ENCODE data around the gene KAT2B. TPM values are rescaled to one million over a fixed set of nuclear protein-coding genes. Genes with fewer than 3 reads are reported as not detected.
A peak's percentile ranks its signal among the peaks of the same experiment; 100 is the strongest.

KAT2B gene
- total and polyA plus RNA-seq, 12 donors = 11.4 to 104 (median 85.2) TPM

GRCh38 chr3:20052851-20053250 is 12.6 kb downstream of the KAT2B start:
- TF ChIP-seq CTCF (IDR thresholded peaks at IDR 0.05) = no peak
- Histone ChIP-seq H3K27me3 (no peaks in the 10 kb centered on the region), H3K4me1 (peaks cover 14 to 73% (median 58%) of the 10 kb centered on the region in 9 donors), H3K9me3 (no peaks in the 10 kb centered on the region), H3K27ac (no peak overlapping the region), H3K4me3 (no peak overlapping the region), H3K36me3 (no peaks in the 10 kb centered on the region)
- intact Hi-C loops (cut with DNase I) = no loop called here
- WGBS, 2 donors = 86 to 88% methylated on average over 7 of the region's 7 CpGs
- DNase-seq (no peak), ATAC-seq (no peak)

- H3K27me3 ChIP-seq = no peaks in the 10 kb centered on the region
- DNase-seq = peak in 1 of 2 donors; percentile 65
- H3K36me3 ChIP-seq = no peaks in the 10 kb centered on the region
- no peak for TF ChIP-seq CTCF (IDR thresholded peaks at IDR 0.05)
- peak; percentile 51 to 88 (median 73) for ATAC-seq
- 41 to 54% methylated on average over 4 of the region's 4 CpGs for WGBS, 2 donors
- intact Hi-C loops (cut with DNase I) = no loop called here
- H3K4me1 ChIP-seq = peaks cover 14 to 65% (median 54%) of the 10 kb centered on the region in 9 donors
- H3K4me3 ChIP-seq = no peak overlapping the region
- peak overlapping the region in 9 of 10 donors; percentile 47 to 83 (median 76) for H3K27ac ChIP-seq
- H3K9me3 ChIP-seq = no peaks in the 10 kb centered on the region
Observed at GRCh38 chr3:20054549-20054987, 14.3 kb downstream of the KAT2B start.

- intact Hi-C loops (cut with DNase I) = no loop called here
- Histone ChIP-seq H3K9me3 (no peaks in the 10 kb centered on the region), H3K4me1 (peaks cover 14 to 64% (median 54%) of the 10 kb centered on the region in 9 donors), H3K27ac (peak overlapping the region in 9 of 10 donors; percentile 47 to 83 (median 76)), H3K27me3 (no peaks in the 10 kb centered on the region), H3K36me3 (no peaks in the 10 kb centered on the region), H3K4me3 (no peak overlapping the region)
- DNase-seq (no peak), ATAC-seq (peak in 1 of 8 donors; percentile 21)
- WGBS, 2 donors = 35 to 46% methylated on average over 10 of the region's 10 CpGs
- TF ChIP-seq CTCF (IDR thresholded peaks at IDR 0.05) = no peak
Observed at GRCh38 chr3:20055020-20055775, 15.0 kb downstream of the KAT2B start.

GRCh38 chr3:20055842-20056241 is 15.6 kb downstream of the KAT2B start:
- Histone ChIP-seq H3K9me3 (no peaks in the 10 kb centered on the region), H3K27ac (peak overlapping the region in 9 of 10 donors; percentile 42 to 83 (median 76)), H3K27me3 (no peaks in the 10 kb centered on the region), H3K4me1 (peaks cover 14 to 68% (median 60%) of the 10 kb centered on the region in 9 donors), H3K4me3 (no peak overlapping the region), H3K36me3 (no peaks in the 10 kb centered on the region)
- no peak for TF ChIP-seq CTCF (IDR thresholded peaks at IDR 0.05)
- ATAC-seq = no peak
- 26 to 48% methylated on average over 3 of the region's 3 CpGs for WGBS, 2 donors
- intact Hi-C loops (cut with DNase I) = no loop called here
- no peak for DNase-seq
